ENCODE data around the gene SRSF10. TPM values are rescaled to one million over a fixed set of nuclear protein-coding genes. Genes with fewer than 3 reads are reported as not detected.

The SRSF10 gene
- total and polyA plus RNA-seq, 2 of the 8 experiments (the other 6 are each of a cell fraction or from before 2014, with no cell fraction given): 155 to 194 TPM

GRCh38 chr1:23964235-23964668 lies 15.9 kb downstream of the SRSF10 start:
- Histone ChIP-seq H3K4ac (replicated peaks; ENCODE audit: insufficient read length, low read depth, low read length) (no peak overlapping the region), H3K23ac (ENCODE audit: insufficient read length) (no peak overlapping the region), H2BK120ac (replicated peaks; ENCODE audit: low read depth, low read length) (no peak overlapping the region), H3K56ac (replicated peaks; ENCODE audit: insufficient read length, low read depth, low read length) (no peak overlapping the region), H3K4me2 (ENCODE audit: insufficient read depth in 1 of 2, low read depth in 2 of 2, low read length in 2 of 2) (no peak overlapping the region), H2BK20ac (ENCODE audit: low read length) (no peak overlapping the region), H2BK5ac (ENCODE audit: low read depth, low read length) (no peak overlapping the region), H3K27ac (ENCODE audit: low read depth, low read length) (no peak overlapping the region), H2BK12ac (ENCODE audit: low read depth, low read length) (no peak overlapping the region), H3K9me3 (ENCODE audit: insufficient read depth in 2 of 2, low read depth in 1 of 2, low read length in 1 of 2) (no peaks in the 10 kb centered on the region), H4K20me1 (replicated peaks in 1 of 2; ENCODE audit: control insufficient read depth in 1 of 2, insufficient read depth in 2 of 2, low read length in 2 of 2) (peaks cover 0 to 6% of the 10 kb centered on the region in 2 experiments), H3K27me3 (replicated peaks in 1 of 4; ENCODE audit: control insufficient read depth in 3 of 4, extremely low read depth in 1 of 4, insufficient read depth in 3 of 4, low read length in 3 of 4) (no peaks in the 10 kb centered on the region), H3K36me3 (ENCODE audit: control insufficient read depth in 2 of 4, insufficient read depth in 4 of 4, low read length in 3 of 4) (peaks cover 2 to 66% (median 17%) of the 10 kb centered on the region in 4 experiments; a peak in 6 of 8 replicates), H3K23me2 (ENCODE audit: low read depth, low read length) (no peaks in the 10 kb centered on the region), H3K18ac (ENCODE audit: extremely low read depth, low read length) (no peak overlapping the region), H4K5ac (ENCODE audit: insufficient read length, low read depth, low read length) (no peak overlapping the region), H3K9ac (replicated peaks in 1 of 4; ENCODE audit: extremely low read depth in 1 of 4, low read depth in 3 of 4, low read length in 3 of 4) (no peak overlapping the region), H4K8ac (ENCODE audit: extremely low read depth, insufficient read depth, low read length) (no peak overlapping the region), H3K4me3 (ENCODE audit: extremely low read depth in 1 of 4, insufficient read depth in 2 of 4, low read depth in 3 of 4, low read length in 4 of 4) (no peak overlapping the region), H3K79me2 (ENCODE audit: control insufficient read depth in 1 of 2, insufficient read depth in 2 of 2, low read length in 2 of 2) (peaks cover 0 to 26% of the 10 kb centered on the region in 2 experiments; a peak in 2 of 4 replicates), H3K14ac (ENCODE audit: insufficient read length) (no peak overlapping the region), H2AFZ (ENCODE audit: low read length) (no peak overlapping the region), H2BK15ac (ENCODE audit: low read length) (no peak overlapping the region), H3K79me1 (ENCODE audit: low read depth, low read length) (no peaks in the 10 kb centered on the region), H3K4me1 (replicated peaks in 1 of 4; ENCODE audit: control insufficient read depth in 3 of 4, insufficient read depth in 4 of 4, low read length in 3 of 4) (no peaks in the 10 kb centered on the region), H4K91ac (replicated peaks; ENCODE audit: insufficient read length, low read length) (no peak overlapping the region), H2AK5ac (ENCODE audit: low read depth, low read length) (no peak overlapping the region)
- ChIA-PET CTCF (ENCODE audit: partially characterized antibody) (interaction anchor here (0.5 to 2.9 kb wide), 3 partner anchors 63 to 565 kb away, joined by 3 to 9 read pairs (median 4); no protein-coding TSS in a partner anchor), POLR2A (ENCODE audit: partially characterized antibody) (interaction anchor here (0.7 to 16.6 kb wide), 6 partner anchors 14 to 187 kb away, joined by 3 to 267 read pairs (median 4); partner anchors contain the start of gene SRSF10)
- WGBS, 2 experiments (ENCODE audit: extremely low coverage in 1 of 2, insufficient coverage in 1 of 2, insufficient read length in 1 of 2, insufficient replicate concordance in 2 of 2, low coverage in 1 of 2, low lambda C conversion rate in 2 of 2, missing lambda C conversion rate in 1 of 2): 93% methylated on average over 3 of the region's 3 CpGs; no CpG with 5 or more reads in 1 of the 2 experiments
- no peak for DNase-seq (ENCODE audit: low read depth in 1 of 2, low spot score in 2 of 2)
- TF ChIP-seq GABPA (IDR thresholded peaks at IDR 0.05; ENCODE audit: borderline replicate concordance, insufficient read depth, low read length): no peak
- FAIRE-seq: no peak

Data from H1 (cell line).